ENCODE measurements around the gene ETV1.

Gene ETV1

DNA sequence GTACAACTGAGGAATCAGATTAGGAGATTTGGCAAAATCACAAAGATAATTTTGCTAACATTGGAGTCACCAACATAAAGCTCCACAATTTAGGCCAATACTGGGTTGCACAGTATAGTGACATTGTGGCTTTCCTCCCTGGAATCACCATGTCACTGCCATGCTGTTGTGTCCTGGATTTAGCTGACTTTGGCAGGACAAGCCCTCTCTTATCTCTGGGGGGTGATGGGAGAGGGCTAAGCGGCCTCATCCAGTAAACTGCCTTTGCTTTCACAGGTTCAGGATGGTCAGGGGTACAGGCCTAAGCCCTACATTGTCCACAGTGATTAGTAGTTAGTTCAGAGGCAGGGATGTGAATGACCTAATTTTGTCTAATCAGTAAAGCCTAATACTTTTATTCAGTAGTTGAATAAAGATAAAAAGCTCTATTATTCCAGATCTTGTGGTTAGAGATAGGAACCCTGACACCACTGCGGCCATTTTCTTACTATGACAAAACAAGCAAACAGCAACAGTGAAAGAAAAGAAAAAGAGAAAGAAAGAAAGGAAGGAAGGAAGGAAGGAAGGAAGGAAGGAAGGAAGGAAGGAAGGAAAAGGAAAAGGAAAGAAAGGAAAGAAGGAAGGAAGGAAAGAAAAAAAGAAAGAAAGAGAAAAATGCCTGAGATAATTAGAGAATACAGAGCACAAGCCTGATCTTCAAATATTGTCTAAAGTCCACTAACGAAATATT lies 140.1 kb downstream of the ETV1 start:
- H3K36me3 Mint-ChIP-seq = no peaks in the 10 kb centered on the region
- no peak for ATAC-seq
- peaks cover 3% of the 10 kb centered on the region for H3K9me3 Mint-ChIP-seq
- H3K27me3 Mint-ChIP-seq = no peaks in the 10 kb centered on the region
- H3K27ac Mint-ChIP-seq = no peak overlapping the region
- no peak overlapping the region for H3K4me3 Mint-ChIP-seq
- H3K4me1 Mint-ChIP-seq = no peaks in the 10 kb centered on the region

DNA sequence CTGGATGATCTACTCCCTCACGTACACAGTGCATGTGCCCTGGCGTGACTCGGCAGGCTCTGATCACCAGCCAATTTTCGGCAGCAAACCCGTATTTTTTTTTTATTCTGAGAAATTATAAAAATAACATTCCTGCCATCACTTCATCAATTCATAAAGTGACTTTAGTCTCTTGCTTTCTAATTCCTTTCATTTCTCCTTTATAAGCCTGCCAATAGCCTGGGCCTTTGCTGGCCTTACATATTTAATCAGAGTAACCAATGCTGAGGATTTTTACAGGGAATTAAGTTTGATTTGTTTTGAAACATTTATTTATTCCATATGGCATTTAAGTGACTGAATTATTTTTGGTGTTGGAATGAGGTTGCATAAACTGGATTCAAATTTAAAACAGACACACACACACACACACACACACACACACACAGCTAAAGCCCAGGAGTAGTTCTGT lies 140.8 kb downstream of the ETV1 start:
- no peaks in the 10 kb centered on the region for H3K4me1 Mint-ChIP-seq
- peaks cover 3% of the 10 kb centered on the region for H3K9me3 Mint-ChIP-seq
- H3K27ac Mint-ChIP-seq = no peak overlapping the region
- no peaks in the 10 kb centered on the region for H3K36me3 Mint-ChIP-seq
- ATAC-seq = no peak
- no peak overlapping the region for H3K4me3 Mint-ChIP-seq
- no peaks in the 10 kb centered on the region for H3K27me3 Mint-ChIP-seq

DNA sequence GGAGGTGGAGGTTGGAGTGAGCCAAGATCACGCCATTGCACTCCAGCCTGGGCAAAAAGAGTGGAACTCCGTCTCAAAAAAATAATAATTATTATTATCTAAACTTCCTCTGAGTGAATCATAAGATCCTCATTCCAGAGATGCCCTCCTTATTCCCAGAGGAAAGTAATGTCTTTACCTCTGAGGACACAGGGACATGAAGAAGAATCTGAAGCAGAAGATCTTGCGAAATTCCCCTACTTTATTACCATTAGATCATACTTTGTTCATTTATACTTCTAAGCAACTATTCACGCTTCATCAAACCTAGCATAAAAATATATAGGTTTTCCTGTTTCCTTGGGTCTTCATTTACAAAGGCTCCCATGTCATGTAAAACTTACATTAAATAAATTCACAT lies 143.1 kb downstream of the ETV1 start:
- ATAC-seq = no peak
- H3K36me3 Mint-ChIP-seq = no peaks in the 10 kb centered on the region
- no peak overlapping the region for H3K27ac Mint-ChIP-seq
- H3K27me3 Mint-ChIP-seq = no peaks in the 10 kb centered on the region
- H3K4me3 Mint-ChIP-seq = no peak overlapping the region
- no peaks in the 10 kb centered on the region for H3K4me1 Mint-ChIP-seq
- peaks cover 3% of the 10 kb centered on the region for H3K9me3 Mint-ChIP-seq

DNA sequence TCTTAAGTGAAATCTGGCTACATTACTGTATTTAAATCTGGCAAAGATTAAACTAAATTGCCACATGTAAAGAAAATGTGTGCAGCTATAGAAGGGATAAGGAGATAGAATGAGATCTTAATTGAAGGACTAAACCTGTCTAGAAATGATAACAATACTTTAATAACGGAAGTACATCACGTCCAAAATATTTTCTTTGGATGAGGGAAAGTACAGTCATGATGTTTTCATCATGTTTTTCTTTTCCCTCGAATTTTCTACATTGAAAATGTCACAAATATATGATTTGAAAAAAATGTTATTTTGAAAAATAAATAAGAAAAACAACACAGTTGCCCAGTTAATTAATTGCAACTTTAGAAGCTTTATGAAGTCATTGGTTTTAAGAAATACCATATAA lies 143.9 kb downstream of the ETV1 start:
- Mint-ChIP-seq H3K9me3 (peaks cover 3% of the 10 kb centered on the region), H3K36me3 (no peaks in the 10 kb centered on the region), H3K4me3 (no peak overlapping the region), H3K4me1 (no peaks in the 10 kb centered on the region), H3K27ac (no peak overlapping the region), H3K27me3 (no peaks in the 10 kb centered on the region)
- no peak for ATAC-seq

DNA sequence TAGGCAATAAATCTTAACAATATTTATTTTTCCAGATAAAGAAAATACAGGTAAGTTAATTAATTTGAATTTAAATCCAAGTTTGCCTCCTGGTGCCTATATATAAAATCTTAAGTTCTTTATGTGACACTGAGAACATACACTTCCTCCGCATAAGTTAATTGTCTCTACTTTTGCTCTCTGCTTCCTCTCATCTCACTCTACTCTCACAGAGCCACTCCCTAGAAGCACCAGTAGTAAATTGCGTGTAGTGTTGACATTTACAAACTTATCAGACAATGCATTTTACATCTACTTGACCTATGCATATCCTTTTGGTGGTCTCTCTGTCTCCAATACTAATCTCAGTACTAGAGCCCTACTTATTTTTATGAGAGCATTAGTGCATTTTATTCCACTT lies 144.5 kb downstream of the ETV1 start:
- Mint-ChIP-seq H3K4me3 (no peak overlapping the region), H3K27me3 (no peaks in the 10 kb centered on the region), H3K4me1 (no peaks in the 10 kb centered on the region), H3K36me3 (no peaks in the 10 kb centered on the region), H3K9me3 (peaks cover 3% of the 10 kb centered on the region), H3K27ac (no peak overlapping the region)
- no peak for ATAC-seq

DNA sequence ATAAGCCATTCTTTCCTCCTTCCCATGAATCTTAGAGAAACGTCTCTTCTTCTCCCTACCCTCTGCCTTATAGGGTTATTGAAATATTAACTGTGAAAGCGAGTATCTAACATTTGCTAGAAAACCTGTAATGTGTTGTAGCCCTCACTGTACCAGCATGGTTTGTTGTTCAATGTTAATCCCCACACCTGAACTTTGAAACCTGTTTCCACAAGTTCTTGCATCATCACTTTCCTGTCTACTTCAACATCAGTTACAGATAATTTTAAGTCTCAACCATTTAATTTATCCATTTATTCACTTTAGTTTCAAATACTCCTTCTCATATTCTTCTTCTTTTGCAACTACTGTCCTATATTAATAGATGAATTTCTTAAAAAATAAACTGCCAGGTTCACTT lies 148.2 kb downstream of the ETV1 start:
- no peaks in the 10 kb centered on the region for H3K27me3 Mint-ChIP-seq
- no peak overlapping the region for H3K4me3 Mint-ChIP-seq
- no peak overlapping the region for H3K27ac Mint-ChIP-seq
- H3K4me1 Mint-ChIP-seq = no peaks in the 10 kb centered on the region
- no peaks in the 10 kb centered on the region for H3K36me3 Mint-ChIP-seq
- no peaks in the 10 kb centered on the region for H3K9me3 Mint-ChIP-seq
- ATAC-seq = no peak
